HL-60 (cell line): Measurements from ENCODE around the gene MAP2K3.

Experiments
- CTCF ChIP-seq: IDR thresholded peaks from one replicate; pipeline ENCODE4 v1.5.1; 2011; ENCODE audit warnings: low read length, control low read depth, inconsistent platforms; ENCODE audit not compliant: insufficient read depth
- SPI1 ChIP-seq: IDR thresholded peaks from 2 replicates; pipeline ENCODE4 v1.6.1; 2012; ENCODE audit warnings: low read depth, mild to moderate bottlenecking, borderline replicate concordance

- TF ChIP-seq SPI1: no peak
- TF ChIP-seq CTCF: no peak
These were observed 13.1 kb downstream of the MAP2K3 start for GRCh38 chr17:21297597-21297996.
